Skeletal muscle tissue (tissue), 4 donors: Measurements from ENCODE around the gene GPR160. TPM values are rescaled to one million over a fixed set of nuclear protein-coding genes. Genes with fewer than 3 reads are reported as not detected.

Source experiments
- H3K27ac ChIP-seq: one replicate; pipeline ENCODE4 v1.7.0; 2013; ENCODE audit warnings: mild to moderate bottlenecking, low read depth, low read length, inconsistent platforms
- H3K27me3 ChIP-seq, 3 donors: one replicate each; pipeline ENCODE4 v1.7.0; 2013; ENCODE audit warnings: low read length in 3 of 3; ENCODE audit not compliant: control insufficient read depth in 3 of 3, insufficient read depth in 3 of 3
- H3K36me3 ChIP-seq, 3 donors: one replicate each; pipeline ENCODE4 v1.7.0; 2013; ENCODE audit warnings: low read length in 3 of 3; ENCODE audit not compliant: control insufficient read depth in 3 of 3, insufficient read depth in 3 of 3
- H3K4me1 ChIP-seq, 3 donors: one replicate each; pipeline ENCODE4 v1.7.0; 2013; ENCODE audit warnings: low read length in 3 of 3, mild to moderate bottlenecking in 3 of 3; ENCODE audit not compliant: control insufficient read depth in 3 of 3, insufficient read depth in 3 of 3
- H3K4me3 ChIP-seq, 3 donors: one replicate each; pipeline ENCODE4 v1.7.0; 2013; ENCODE audit warnings: low read length in 3 of 3
- H3K9ac ChIP-seq, 3 donors: one replicate each; pipeline ENCODE4 v1.7.0; 2013; ENCODE audit warnings: low read length in 3 of 3, mild to moderate bottlenecking in 3 of 3, moderate library complexity in 2 of 3, low read depth in 1 of 3
- H3K9me3 ChIP-seq, 3 donors: one replicate each; pipeline ENCODE4 v1.7.0; 2013; ENCODE audit warnings: low read length in 3 of 3; ENCODE audit not compliant: control insufficient read depth in 3 of 3
- total RNA-seq: library from RNA; depleted of rRNA; stranded (reverse); fragments of >200 nt; gene quantifications from one replicate; pipeline ENCODE4 v1.2.3, GENCODE V29; 2014
- donor health status: Osteomylitis.

Gene GPR160
- total RNA-seq, 1 donor from 2014 or later = 2.6 TPM

- H3K27me3 ChIP-seq = no peaks in the 10 kb centered on the region
- H3K36me3 ChIP-seq = peaks cover 0 to 3% (median 3%) of the 10 kb centered on the region in 3 donors
- no peaks in the 10 kb centered on the region for H3K4me1 ChIP-seq
- H3K9me3 ChIP-seq = no peaks in the 10 kb centered on the region
- H3K9ac ChIP-seq = no peak overlapping the region
- H3K27ac ChIP-seq = no peak overlapping the region
- no peak overlapping the region for H3K4me3 ChIP-seq
These were observed 41.9 kb downstream of the GPR160 start for GRCh38 chr3:170079536-170080165.

- H3K36me3 ChIP-seq = peaks cover 0 to 7% (median 3%) of the 10 kb centered on the region in 3 donors
- no peak overlapping the region for H3K4me3 ChIP-seq
- no peak overlapping the region for H3K27ac ChIP-seq
- no peaks in the 10 kb centered on the region for H3K4me1 ChIP-seq
- no peaks in the 10 kb centered on the region for H3K9me3 ChIP-seq
- H3K9ac ChIP-seq = no peak overlapping the region
- H3K27me3 ChIP-seq = no peaks in the 10 kb centered on the region
These were observed 42.8 kb downstream of the GPR160 start for GRCh38 chr3:170080605-170081004.

GRCh38 chr3:170081079-170081741, 43.4 kb downstream of the GPR160 start:
- peaks cover 0 to 8% (median 6%) of the 10 kb centered on the region in 3 donors for H3K36me3 ChIP-seq

GRCh38 chr3:170083343-170083742, 45.5 kb downstream of the GPR160 start:
- no peaks in the 10 kb centered on the region for H3K4me1 ChIP-seq
- H3K27ac ChIP-seq = no peak overlapping the region
- H3K36me3 ChIP-seq = peaks cover 0 to 8% (median 6%) of the 10 kb centered on the region in 3 donors
- H3K9ac ChIP-seq = no peak overlapping the region
- H3K27me3 ChIP-seq = no peaks in the 10 kb centered on the region
- H3K4me3 ChIP-seq = no peak overlapping the region
- no peaks in the 10 kb centered on the region for H3K9me3 ChIP-seq

More at GRCh38 chr3:170081079-170081741, 43.4 kb downstream of the GPR160 start:
- no peak overlapping the region for H3K9ac ChIP-seq
- H3K4me3 ChIP-seq = no peak overlapping the region
- no peaks in the 10 kb centered on the region for H3K9me3 ChIP-seq
- H3K27me3 ChIP-seq = no peaks in the 10 kb centered on the region
- no peaks in the 10 kb centered on the region for H3K4me1 ChIP-seq
- H3K27ac ChIP-seq = no peak overlapping the region

- H3K36me3 ChIP-seq = peaks cover 0 to 10% (median 8%) of the 10 kb centered on the region in 3 donors
- H3K27me3 ChIP-seq = no peaks in the 10 kb centered on the region
- no peak overlapping the region for H3K27ac ChIP-seq
These were observed 47.6 kb downstream of the GPR160 start for GRCh38 chr3:170085396-170085795.

GRCh38 chr3:170089862-170090600, 52.2 kb downstream of the GPR160 start:
- H3K4me3 ChIP-seq = no peak overlapping the region
- H3K9me3 ChIP-seq = no peaks in the 10 kb centered on the region
- H3K27me3 ChIP-seq = no peaks in the 10 kb centered on the region
- H3K4me1 ChIP-seq = no peaks in the 10 kb centered on the region
- H3K9ac ChIP-seq = no peak overlapping the region
- H3K36me3 ChIP-seq = peaks cover 0 to 19% (median 13%) of the 10 kb centered on the region in 3 donors
- no peak overlapping the region for H3K27ac ChIP-seq

More at GRCh38 chr3:170085396-170085795, 47.6 kb downstream of the GPR160 start:
- no peaks in the 10 kb centered on the region for H3K9me3 ChIP-seq
- H3K4me1 ChIP-seq = no peaks in the 10 kb centered on the region
- no peak overlapping the region for H3K9ac ChIP-seq
- H3K4me3 ChIP-seq = no peak overlapping the region

- Histone ChIP-seq H3K9ac (no peak overlapping the region), H3K4me3 (no peak overlapping the region), H3K36me3 (peaks cover 0 to 16% (median 13%) of the 10 kb centered on the region in 3 donors), H3K27ac (no peak overlapping the region), H3K9me3 (no peaks in the 10 kb centered on the region), H3K4me1 (no peaks in the 10 kb centered on the region), H3K27me3 (no peaks in the 10 kb centered on the region)
These were observed 52.8 kb downstream of the GPR160 start for GRCh38 chr3:170090601-170090981.

- Histone ChIP-seq H3K36me3 (peaks cover 4 to 32% (median 22%) of the 10 kb centered on the region in 3 donors), H3K4me1 (no peaks in the 10 kb centered on the region), H3K27me3 (no peaks in the 10 kb centered on the region), H3K4me3 (no peak overlapping the region), H3K9me3 (no peaks in the 10 kb centered on the region), H3K9ac (no peak overlapping the region), H3K27ac (no peak overlapping the region)
These were observed 55.1 kb downstream of the GPR160 start for GRCh38 chr3:170092907-170093306.

- H3K9me3 ChIP-seq = no peaks in the 10 kb centered on the region
- H3K4me3 ChIP-seq = no peak overlapping the region
- no peaks in the 10 kb centered on the region for H3K27me3 ChIP-seq
- H3K27ac ChIP-seq = no peak overlapping the region
- no peaks in the 10 kb centered on the region for H3K4me1 ChIP-seq
- peaks cover 4 to 53% (median 35%) of the 10 kb centered on the region in 3 donors for H3K36me3 ChIP-seq
- H3K9ac ChIP-seq = no peak overlapping the region
These were observed 58.0 kb downstream of the GPR160 start for GRCh38 chr3:170095771-170096170.

- Histone ChIP-seq H3K9ac (no peak overlapping the region), H3K9me3 (no peaks in the 10 kb centered on the region), H3K4me3 (no peak overlapping the region), H3K4me1 (no peaks in the 10 kb centered on the region), H3K27me3 (no peaks in the 10 kb centered on the region), H3K27ac (no peak overlapping the region), H3K36me3 (peaks cover 6 to 58% (median 39%) of the 10 kb centered on the region in 3 donors)
These were observed 58.5 kb downstream of the GPR160 start for GRCh38 chr3:170096342-170096741.
